ENCODE measurements around the gene STOX1.

- no peak for TF ChIP-seq ZNF274 (IDR thresholded peaks at IDR 0.05; ENCODE audit: borderline replicate concordance, extremely low read depth, low read length)
- TF ChIP-seq POLR2AphosphoS5 (IDR thresholded peaks at IDR 0.05; ENCODE audit: low read depth, low read length), result no peak
- TF ChIP-seq, protein P1, sequence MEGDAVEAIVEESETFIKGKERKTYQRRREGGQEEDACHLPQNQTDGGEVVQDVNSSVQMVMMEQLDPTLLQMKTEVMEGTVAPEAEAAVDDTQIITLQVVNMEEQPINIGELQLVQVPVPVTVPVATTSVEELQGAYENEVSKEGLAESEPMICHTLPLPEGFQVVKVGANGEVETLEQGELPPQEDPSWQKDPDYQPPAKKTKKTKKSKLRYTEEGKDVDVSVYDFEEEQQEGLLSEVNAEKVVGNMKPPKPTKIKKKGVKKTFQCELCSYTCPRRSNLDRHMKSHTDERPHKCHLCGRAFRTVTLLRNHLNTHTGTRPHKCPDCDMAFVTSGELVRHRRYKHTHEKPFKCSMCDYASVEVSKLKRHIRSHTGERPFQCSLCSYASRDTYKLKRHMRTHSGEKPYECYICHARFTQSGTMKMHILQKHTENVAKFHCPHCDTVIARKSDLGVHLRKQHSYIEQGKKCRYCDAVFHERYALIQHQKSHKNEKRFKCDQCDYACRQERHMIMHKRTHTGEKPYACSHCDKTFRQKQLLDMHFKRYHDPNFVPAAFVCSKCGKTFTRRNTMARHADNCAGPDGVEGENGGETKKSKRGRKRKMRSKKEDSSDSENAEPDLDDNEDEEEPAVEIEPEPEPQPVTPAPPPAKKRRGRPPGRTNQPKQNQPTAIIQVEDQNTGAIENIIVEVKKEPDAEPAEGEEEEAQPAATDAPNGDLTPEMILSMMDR (IDR thresholded peaks at IDR 0.05; ENCODE audit: control extremely low read depth in 1 of 3, insufficient read depth in 1 of 3, low read depth in 1 of 3, low read length in 3 of 3), result no peak
- TF ChIP-seq RAD21 (IDR thresholded peaks at IDR 0.05 in 1 of 2, conservative IDR thresholded peaks at IDR 0.05 in 1 of 2; ENCODE audit: low read depth in 2 of 2, low read length in 2 of 2), result no peak
- no peak for TF ChIP-seq POLR2A (IDR thresholded peaks at IDR 0.05; ENCODE audit: control extremely low read depth in 1 of 2, low read depth in 2 of 2, low read length in 2 of 2)
- TF ChIP-seq RFX5 (IDR thresholded peaks at IDR 0.05; ENCODE audit: borderline replicate concordance, low read depth, low read length), result no peak
- TF ChIP-seq EZH2 (IDR thresholded peaks at IDR 0.05; ENCODE audit: low read depth, low read length, severe bottlenecking), result no peak
Observed at GRCh38 chr10:68800211-68800610, 27.1 kb upstream of the STOX1 start.

All from H1 (cell line).